IgD-negative memory B cell (primary cell): ENCODE measurements around the gene PGLYRP1. TPM values are rescaled to one million over a fixed set of nuclear protein-coding genes. Genes with fewer than 3 reads are reported as not detected.

ENCODE experiments used
- H3K27ac Mint-ChIP-seq, 3 donors: one replicate each; pipeline ENCODE4 v1.8.0; 2020 to 2022; ENCODE audit warnings: mild to moderate bottlenecking in 3 of 3, mixed read lengths in 3 of 3, moderate library complexity in 1 of 3
- H3K27me3 Mint-ChIP-seq: one replicate; pipeline ENCODE4 v1.8.0; 2021; ENCODE audit warnings: mixed read lengths
- H3K36me3 Mint-ChIP-seq: one replicate; pipeline ENCODE4 v1.8.0; 2020; ENCODE audit warnings: mild to moderate bottlenecking, mixed read lengths
- H3K4me1 Mint-ChIP-seq, 3 donors: one replicate each; pipeline ENCODE4 v1.8.0; 2020 to 2022; ENCODE audit warnings: mixed read lengths in 3 of 3, mild to moderate bottlenecking in 1 of 3
- H3K4me3 Mint-ChIP-seq, 4 donors: one replicate each; pipeline ENCODE4 v1.8.0; 2020 to 2022; ENCODE audit warnings: mild to moderate bottlenecking in 4 of 4, mixed read lengths in 4 of 4, moderate library complexity in 3 of 4
- H3K9me3 Mint-ChIP-seq, 3 donors: one replicate each; pipeline ENCODE4 v1.8.0; 2020 to 2021; ENCODE audit warnings: mixed read lengths in 3 of 3, mild to moderate bottlenecking in 1 of 3
- polyA plus RNA-seq: library from polyadenylated mRNA; unstranded; fragments of 300-500 nt; fragmentation: Illumina TruSeq; gene quantifications from one replicate; pipeline ENCODE4 v1.2.3, GENCODE V29; 2021

The PGLYRP1 gene
- polyA plus RNA-seq, 1 donor from 2014 or later, result not detected

DNA sequence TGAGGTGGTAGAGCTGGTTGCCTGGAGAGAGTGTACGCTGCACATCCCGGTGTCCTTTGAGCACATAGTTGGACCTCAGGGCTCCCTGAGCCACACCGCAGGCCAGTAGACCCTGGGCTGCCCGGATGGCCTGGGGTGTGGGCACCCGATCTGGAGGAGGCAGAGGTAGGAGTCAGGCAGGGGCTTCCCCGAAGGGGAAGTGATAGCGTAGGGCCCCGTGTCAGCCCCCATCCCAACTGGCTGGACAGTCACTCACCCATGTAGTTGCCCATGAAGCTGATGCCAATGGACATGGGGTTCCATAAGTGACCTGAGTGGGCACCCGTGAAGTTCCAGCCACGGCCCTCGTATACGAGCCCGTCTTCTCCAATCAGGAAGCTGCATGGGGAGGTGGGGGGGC, 3.6 kb downstream of the PGLYRP1 start:
- Mint-ChIP-seq H3K4me1 (peaks cover 7 to 8% (median 7%) of the 10 kb centered on the region in 3 donors), H3K27ac (no peak overlapping the region), H3K9me3 (no peaks in the 10 kb centered on the region), H3K36me3 (no peaks in the 10 kb centered on the region), H3K4me3 (no peak overlapping the region), H3K27me3 (peaks cover 20% of the 10 kb centered on the region)

DNA sequence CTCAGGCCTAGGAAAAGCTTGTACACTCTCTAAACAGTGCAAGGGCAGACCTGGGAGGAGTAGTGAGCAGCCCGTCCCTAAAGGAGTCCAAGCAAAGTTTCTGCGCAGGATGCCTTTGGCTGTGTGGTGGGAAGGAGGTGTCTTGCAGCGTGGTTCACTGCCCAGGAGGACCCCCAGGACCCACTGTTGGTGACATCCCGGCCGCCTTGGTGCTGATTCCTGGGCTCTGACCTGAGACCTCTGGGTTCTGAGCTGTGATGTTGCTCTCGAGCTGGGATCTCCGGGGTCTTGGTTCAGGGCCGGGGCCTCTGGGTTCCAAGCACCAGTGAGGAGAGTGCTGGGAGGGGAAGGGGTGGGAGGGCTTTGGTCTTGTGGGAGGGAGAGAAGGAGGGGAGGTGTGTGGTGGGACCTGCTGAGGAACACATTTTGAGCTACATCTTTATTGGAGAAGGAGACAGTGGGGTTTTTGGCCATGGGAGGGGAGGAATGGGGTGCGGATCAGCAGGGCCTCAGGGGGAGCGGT, 4.1 kb downstream of the PGLYRP1 start:
- peaks cover 7 to 9% (median 7%) of the 10 kb centered on the region in 3 donors for H3K4me1 Mint-ChIP-seq
- no peaks in the 10 kb centered on the region for H3K9me3 Mint-ChIP-seq
- no peak overlapping the region for H3K4me3 Mint-ChIP-seq
- no peak overlapping the region for H3K27ac Mint-ChIP-seq
- peaks cover 16% of the 10 kb centered on the region for H3K27me3 Mint-ChIP-seq
- no peaks in the 10 kb centered on the region for H3K36me3 Mint-ChIP-seq

DNA sequence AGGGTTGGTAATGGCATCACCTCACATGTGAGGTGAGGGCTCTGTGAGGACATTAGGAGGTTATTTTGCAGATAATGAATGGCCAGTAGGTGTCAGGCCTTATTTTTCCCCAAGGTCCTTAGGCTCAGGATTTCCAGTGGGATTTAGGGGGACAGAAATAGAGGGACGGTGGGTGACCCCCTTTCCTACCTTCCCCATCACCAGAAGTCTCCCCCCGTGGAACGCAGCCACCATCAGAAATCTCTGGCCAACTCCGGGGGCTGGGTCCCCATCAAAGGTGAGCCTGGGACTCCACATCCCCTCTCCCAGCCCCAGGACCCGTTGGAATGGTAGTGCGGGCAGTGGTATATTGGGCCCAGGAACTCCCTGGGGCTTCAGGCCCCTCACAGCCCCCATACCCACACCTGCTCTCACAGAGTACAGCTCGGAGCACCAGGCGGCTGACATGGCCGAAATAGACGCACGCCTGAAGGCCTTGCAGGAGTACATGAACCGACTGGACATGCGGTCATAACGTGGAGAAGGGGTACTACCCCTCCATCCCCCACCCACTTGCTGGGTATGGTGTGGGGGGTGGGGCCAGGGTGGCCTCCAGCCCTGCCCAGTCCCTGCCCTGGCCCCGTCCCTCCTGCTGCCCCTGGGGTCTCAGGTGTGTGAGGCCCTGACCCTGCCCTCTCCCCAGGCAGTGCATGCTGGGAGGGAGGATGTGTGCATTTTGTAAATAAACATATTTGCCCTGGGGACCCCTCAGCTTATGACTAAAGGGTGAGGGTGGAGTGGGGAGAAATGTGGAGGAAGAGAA, 4.8 kb downstream of the PGLYRP1 start:
- peaks cover 7 to 9% (median 7%) of the 10 kb centered on the region in 3 donors for H3K4me1 Mint-ChIP-seq
- H3K27me3 Mint-ChIP-seq, result peaks cover 12% of the 10 kb centered on the region
- no peak overlapping the region for H3K27ac Mint-ChIP-seq
- H3K9me3 Mint-ChIP-seq, result no peaks in the 10 kb centered on the region
- H3K4me3 Mint-ChIP-seq, result peak overlapping the region in 2 of 4 donors; percentile 5 to 32
- H3K36me3 Mint-ChIP-seq, result no peaks in the 10 kb centered on the region

DNA sequence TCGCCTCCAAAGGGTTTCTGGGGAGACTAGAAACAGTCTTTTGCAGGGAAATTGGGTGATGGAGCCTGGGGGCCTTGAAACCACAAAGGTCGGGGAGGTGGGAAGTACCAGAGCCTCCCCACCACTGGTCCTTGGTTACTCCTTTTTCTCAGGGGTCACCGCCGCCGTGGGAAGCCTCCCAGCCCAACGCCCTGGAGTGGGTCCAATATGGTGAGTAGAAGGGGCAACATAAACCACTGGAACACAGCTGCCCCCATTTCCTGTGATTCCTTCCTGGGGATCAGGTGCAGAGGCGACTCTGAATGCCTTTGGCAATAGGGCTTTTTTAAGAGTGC, 5.8 kb downstream of the PGLYRP1 start:
- Mint-ChIP-seq H3K27me3 (peaks cover 8% of the 10 kb centered on the region), H3K27ac (no peak overlapping the region), H3K4me1 (peaks cover 7 to 9% (median 7%) of the 10 kb centered on the region in 3 donors), H3K36me3 (no peaks in the 10 kb centered on the region), H3K9me3 (no peaks in the 10 kb centered on the region), H3K4me3 (peak overlapping the region; percentile 32 to 92 (median 72))

DNA sequence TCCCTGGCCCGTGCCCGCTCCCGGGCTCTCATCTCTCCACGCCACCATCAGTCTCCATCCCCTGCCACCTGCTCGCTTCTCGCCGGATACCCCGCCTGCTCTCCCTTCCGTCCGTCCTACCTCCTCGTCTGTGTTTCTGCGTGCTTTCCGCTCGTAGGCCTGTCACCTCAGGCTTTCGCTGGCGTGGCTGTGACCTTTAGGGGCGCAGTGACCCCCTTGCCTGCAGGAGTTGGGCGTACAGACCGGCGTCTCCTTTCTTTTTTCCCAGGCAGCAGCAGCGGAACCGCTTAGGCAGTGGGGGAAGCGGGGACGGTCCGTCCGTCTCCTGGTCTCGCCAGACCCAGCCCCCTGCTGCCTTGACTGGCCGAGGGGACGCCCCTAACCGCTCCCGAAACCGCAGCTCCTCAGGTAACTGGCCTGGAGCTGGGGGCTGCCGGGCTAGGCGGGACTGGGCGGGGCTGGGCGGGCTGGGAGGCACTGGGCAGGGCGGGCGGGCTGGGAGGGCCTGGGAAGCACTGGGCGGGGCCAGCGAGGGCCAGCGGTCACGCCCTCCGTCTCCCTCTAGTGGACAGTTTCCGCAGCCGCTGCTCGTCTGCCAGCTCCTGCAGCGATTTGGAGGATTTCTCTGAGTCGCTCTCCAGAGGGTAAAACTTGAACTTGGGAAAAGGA, 6.3 kb downstream of the PGLYRP1 start:
- Mint-ChIP-seq H3K27ac (peak overlapping the region in 2 of 3 donors; percentile 85 to 90), H3K9me3 (no peaks in the 10 kb centered on the region), H3K27me3 (peaks cover 8% of the 10 kb centered on the region), H3K36me3 (peaks cover under 1% of the 10 kb centered on the region), H3K4me3 (peak overlapping the region; percentile 65 to 95 (median 87)), H3K4me1 (peaks cover 7 to 9% (median 7%) of the 10 kb centered on the region in 3 donors)

DNA sequence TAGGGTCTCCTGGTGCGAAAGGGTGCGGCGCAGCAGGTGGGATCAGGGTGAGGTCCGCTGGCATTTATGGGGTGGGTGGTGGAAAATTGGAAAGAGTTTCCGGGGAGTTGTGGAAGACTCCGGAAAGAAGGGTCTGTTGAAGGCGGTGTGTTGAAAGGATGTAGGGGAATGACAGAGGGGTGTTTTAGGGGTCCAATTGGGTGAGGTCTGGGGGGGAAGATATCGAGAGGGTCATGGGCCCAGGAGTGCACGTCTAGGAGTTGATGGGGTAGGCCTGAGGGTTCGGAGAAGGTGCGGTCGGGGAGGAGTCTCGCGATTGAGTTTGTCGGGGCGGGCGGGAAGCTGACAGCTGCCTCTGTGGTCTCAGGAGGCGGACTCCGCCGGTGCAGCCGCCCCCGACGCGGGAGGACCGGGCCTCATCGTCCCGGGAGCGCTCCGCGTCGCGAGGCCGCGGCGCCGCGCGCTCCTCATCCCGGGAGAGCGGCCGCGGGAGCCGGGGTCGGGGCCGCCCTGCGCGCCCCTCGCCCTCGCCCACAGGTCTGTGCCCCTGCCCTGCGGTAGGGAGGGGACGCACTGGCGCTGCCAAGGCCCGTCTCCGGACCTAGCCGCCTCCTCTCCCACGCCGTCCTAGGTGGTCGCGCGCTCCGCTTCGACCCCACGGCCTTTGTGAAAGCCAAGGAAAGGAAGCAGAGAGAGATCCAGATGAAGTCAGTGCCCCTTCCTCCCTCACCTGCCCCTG, 7.0 kb downstream of the PGLYRP1 start:
- Mint-ChIP-seq H3K4me1 (peaks cover 7 to 9% (median 7%) of the 10 kb centered on the region in 3 donors), H3K36me3 (peaks cover 3% of the 10 kb centered on the region), H3K27me3 (peaks cover 8% of the 10 kb centered on the region), H3K27ac (peak overlapping the region in 2 of 3 donors; percentile 85 to 90), H3K9me3 (no peaks in the 10 kb centered on the region), H3K4me3 (peak overlapping the region; percentile 65 to 95 (median 87))

DNA sequence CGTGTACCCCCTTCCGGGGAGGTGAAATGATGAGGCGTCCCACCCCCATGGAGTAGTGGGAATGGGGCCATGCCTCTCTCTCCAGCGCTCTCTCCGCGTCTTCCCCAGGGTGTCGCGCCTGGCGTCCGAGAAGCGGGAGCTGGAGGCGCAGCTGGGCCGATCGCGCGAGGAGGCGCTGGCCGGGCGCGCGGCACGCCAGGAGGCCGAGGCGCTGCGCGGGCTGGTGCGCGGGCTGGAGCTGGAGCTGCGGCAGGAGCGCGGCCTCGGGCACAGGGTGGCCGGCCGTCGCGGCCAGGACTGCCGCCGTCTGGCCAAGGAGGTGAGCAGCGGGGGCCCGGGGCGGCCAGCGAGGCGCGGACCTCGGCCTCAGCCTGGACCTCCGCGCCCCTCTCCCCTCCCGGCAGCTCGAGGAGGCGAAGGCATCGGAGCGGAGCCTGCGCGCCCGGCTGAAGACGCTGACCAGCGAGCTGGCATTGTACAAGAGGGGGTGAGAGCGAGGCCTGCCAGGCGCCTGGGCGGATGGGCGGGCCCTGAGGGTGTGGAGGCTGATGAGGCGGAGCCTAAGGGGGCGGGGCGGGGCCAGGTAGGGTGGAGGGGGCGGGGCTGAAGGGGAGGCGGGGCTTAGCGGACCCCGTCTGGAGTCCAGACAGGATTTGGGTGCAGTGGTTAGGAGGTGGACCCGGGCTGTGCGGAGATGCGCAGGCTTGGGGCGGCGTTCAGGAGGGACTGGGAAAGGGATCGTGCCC, 7.7 kb downstream of the PGLYRP1 start:
- no peak overlapping the region for H3K27ac Mint-ChIP-seq
- H3K4me1 Mint-ChIP-seq, result peaks cover 7 to 9% (median 9%) of the 10 kb centered on the region in 3 donors

DNA sequence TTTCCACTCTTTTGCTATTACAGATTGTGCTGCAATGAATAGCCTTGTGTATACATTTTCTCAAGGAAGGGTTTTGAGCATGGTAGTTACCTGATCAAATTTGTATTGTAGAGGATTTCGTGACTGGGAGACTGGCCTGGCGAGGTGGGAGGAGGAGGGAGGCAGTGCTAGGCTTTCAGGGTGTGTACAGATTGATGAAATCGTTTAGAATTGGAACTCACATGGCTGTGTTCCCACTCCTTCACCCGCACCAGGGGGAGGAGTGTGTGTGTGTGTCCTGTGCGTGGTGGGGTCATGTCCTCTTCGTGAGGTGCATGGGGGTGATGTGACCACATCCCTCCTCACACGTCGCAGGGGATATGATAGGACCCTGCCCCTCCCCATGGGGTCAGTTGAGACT, 8.3 kb downstream of the PGLYRP1 start:
- no peaks in the 10 kb centered on the region for H3K9me3 Mint-ChIP-seq
- H3K4me1 Mint-ChIP-seq, result peaks cover 7 to 9% (median 8%) of the 10 kb centered on the region in 3 donors
- peaks cover 3% of the 10 kb centered on the region for H3K36me3 Mint-ChIP-seq
- peak overlapping the region; percentile 25 to 87 (median 68) for H3K4me3 Mint-ChIP-seq
- peak overlapping the region in 1 of 3 donors; percentile 56 for H3K27ac Mint-ChIP-seq
- H3K27me3 Mint-ChIP-seq, result peaks cover 8% of the 10 kb centered on the region

More for the DNA sequence above, 7.7 kb downstream of the PGLYRP1 start:
- Mint-ChIP-seq H3K27me3 (peaks cover 8% of the 10 kb centered on the region), H3K36me3 (peaks cover 3% of the 10 kb centered on the region), H3K9me3 (no peaks in the 10 kb centered on the region), H3K4me3 (peak overlapping the region; percentile 67 to 92 (median 82))

DNA sequence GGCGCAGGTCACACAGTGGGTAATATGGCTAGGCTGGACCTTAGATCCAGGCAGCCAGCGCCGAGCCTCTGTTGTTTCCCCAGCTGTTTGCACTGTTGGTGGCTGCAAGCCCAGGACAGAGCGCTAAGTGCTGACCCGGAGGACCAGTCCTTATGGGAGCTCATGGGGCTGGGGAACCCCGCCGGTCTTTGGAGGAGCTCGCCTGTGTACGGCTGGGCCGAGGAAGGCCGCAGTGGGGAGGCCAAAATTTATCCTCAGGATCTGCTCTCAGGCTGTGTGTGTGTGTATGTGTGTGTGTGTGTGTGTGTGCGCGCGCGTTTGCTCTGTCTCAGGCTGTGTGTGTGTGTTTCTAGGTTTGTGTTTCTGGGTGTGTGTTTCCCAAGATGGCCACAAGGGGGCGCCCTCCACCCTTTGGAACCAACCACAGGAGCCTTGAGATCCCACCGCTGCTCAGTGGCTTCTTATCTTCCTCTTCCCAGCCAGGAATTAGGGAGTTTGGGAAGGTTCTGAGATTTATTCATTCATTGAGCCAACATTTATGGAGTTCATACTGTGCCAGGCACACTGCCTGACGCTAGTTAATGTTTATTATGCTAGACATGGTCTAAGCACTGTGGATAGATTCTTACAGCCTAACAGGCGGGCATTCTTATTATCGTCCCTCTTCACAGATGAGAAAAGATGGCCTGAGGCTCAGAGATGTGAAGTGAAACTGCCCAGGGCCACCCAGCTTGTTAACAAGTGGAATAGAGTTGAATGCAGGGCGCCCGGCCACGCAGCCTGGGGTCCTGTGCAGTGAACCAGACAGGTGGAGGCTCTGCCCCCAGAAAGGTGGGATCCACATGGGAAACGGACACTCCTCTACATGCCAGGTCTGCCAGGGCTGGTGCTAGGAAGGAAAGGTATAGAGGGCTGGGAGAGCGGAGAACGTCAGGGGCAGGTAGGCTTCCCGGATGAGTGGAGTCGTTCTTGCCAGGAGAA, 13.0 kb downstream of the PGLYRP1 start:
- H3K4me3 Mint-ChIP-seq, result no peak overlapping the region
- peak overlapping the region in 1 of 3 donors; percentile 11 for H3K27ac Mint-ChIP-seq
- peaks cover 8% of the 10 kb centered on the region for H3K36me3 Mint-ChIP-seq

DNA sequence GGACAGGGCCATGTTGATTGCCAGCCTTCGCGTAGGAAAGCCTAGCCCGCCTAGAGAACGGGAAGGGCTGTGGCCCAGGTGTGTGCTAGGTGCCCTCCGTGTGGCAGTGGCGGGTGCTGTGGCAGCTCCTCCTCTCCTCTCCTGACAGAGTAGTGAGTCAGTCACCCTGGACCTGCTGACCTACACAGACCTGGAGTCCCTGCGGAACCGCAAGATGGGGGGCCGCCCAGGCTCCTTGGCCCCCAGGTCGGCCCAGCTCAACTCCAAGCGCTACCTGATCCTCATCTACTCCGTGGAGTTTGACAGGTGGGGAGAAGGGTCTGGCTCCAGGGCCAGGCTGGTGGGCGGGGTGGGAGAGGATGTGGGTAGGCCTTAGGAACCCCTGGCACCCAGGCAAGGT, 16.4 kb downstream of the PGLYRP1 start:
- Mint-ChIP-seq H3K4me1 (peaks cover 0 to 7% (median 0%) of the 10 kb centered on the region in 3 donors), H3K9me3 (no peaks in the 10 kb centered on the region), H3K36me3 (peaks cover 9% of the 10 kb centered on the region), H3K4me3 (no peak overlapping the region), H3K27ac (peak overlapping the region in 1 of 3 donors; percentile 26), H3K27me3 (no peaks in the 10 kb centered on the region)

More for the DNA sequence above, 13.0 kb downstream of the PGLYRP1 start:
- H3K9me3 Mint-ChIP-seq, result no peaks in the 10 kb centered on the region
- peaks cover 5% of the 10 kb centered on the region for H3K27me3 Mint-ChIP-seq
- peaks cover 5 to 8% (median 6%) of the 10 kb centered on the region in 3 donors for H3K4me1 Mint-ChIP-seq

DNA sequence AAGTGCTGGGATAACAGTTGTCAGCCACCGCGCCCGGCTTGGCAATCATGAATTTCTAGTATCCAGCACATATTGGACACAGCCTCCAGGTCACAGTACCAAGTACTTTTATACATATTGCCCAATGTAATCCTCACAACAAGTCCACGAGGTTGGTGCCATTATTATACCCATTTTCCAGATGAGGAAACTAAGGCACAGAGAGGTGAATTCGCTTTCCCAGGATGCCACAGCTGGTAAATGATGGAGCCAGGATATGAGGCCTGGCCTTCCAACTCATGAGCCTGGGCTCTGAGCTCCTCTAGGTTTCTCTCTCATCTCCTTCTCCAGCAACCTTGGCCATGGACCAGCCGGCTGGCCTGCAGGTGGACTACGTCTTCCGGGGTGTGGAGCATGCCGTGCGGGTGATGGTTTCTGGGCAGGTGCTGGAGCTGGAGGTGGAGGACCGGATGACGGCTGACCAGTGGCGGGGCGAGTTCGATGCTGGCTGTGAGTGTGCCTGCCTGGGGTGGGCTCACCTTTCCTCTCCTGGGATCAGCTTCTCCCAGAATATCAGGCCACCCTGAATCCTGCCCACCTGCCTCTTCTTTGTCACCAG, 20.1 kb downstream of the PGLYRP1 start:
- Mint-ChIP-seq H3K27ac (no peak overlapping the region), H3K4me1 (peaks cover 10 to 21% (median 17%) of the 10 kb centered on the region in 3 donors), H3K4me3 (no peak overlapping the region), H3K9me3 (no peaks in the 10 kb centered on the region), H3K36me3 (peaks cover 8% of the 10 kb centered on the region), H3K27me3 (peaks cover 9% of the 10 kb centered on the region)

DNA sequence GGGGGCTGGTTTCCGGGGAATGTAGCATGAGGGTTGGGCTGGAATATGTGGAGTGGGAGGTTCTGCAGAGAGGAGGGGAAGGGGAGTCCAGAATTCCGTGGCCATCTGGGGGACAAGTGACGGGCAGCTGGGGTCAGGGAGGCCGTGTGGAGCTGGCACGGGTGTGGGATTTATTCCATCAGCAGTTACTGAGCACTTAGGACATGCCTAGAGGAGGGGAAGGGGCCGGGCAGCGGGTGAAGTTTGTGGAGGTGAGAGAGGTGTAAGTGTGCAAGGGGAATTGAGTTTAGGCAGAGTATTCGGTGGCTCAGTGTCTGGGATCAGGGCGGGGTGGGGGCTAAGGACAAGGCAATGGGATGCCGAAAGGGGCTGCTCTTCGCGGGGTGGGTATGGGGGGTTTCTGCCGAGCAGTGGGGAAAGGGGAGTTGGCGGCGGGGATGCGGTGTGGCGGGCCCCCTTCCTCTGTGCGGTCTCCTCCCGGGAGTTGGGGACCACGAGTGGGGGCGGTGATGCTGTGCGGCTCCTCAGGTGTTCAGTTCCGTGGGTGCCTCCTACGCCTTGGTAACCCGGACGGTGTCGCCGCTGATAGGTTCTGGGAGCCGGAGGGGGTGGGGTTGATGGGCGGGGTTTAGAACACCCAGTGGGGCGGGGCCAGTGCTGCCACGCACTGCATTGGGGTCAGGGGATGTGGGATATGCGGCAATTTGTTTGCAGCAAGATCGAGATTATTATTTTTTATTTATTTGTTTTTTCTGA, 22.2 kb downstream of the PGLYRP1 start:
- H3K9me3 Mint-ChIP-seq, result no peaks in the 10 kb centered on the region
- H3K36me3 Mint-ChIP-seq, result peaks cover 8% of the 10 kb centered on the region
- peaks cover 9% of the 10 kb centered on the region for H3K27me3 Mint-ChIP-seq
- peak overlapping the region; percentile 26 to 88 (median 63) for H3K4me3 Mint-ChIP-seq
- H3K27ac Mint-ChIP-seq, result no peak overlapping the region
- H3K4me1 Mint-ChIP-seq, result peaks cover 10 to 30% (median 22%) of the 10 kb centered on the region in 3 donors
